LNCaP clone FGC (cell line): Measurements from ENCODE around the gene RAN.
"Not testable (repeated sequence)": the region's sequence is repeated elsewhere in the genome, so short reads cannot be mapped to it uniquely, and the experiment has no call there.

Experiments
- DNase-seq: peaks from one replicate; pipeline ENCODE4 v3.0.0-alpha.2; 2011; ENCODE audit warnings: low read depth
- H3K4me3 ChIP-seq: 2 replicates; pipeline ENCODE4 v1.5.1; 2011; ENCODE audit warnings: mild to moderate bottlenecking, low read depth, low read length, control low read depth
- CTCF ChIP-seq: IDR thresholded peaks from 2 replicates; pipeline ENCODE4 v1.5.1; 2012; ENCODE audit warnings: mild to moderate bottlenecking; ENCODE audit not compliant: control insufficient read depth, insufficient read depth; ENCODE audit errors: extremely low read depth

Gene RAN

GRCh38 chr12:130873825-130874224 lies 2.0 kb downstream of the RAN start:
- no peak for DNase-seq
- no peak for TF ChIP-seq CTCF
- peak overlapping the region; percentile 86 for H3K4me3 ChIP-seq

- H3K4me3 ChIP-seq, result no peak overlapping the region
- DNase-seq, result no peak
- no peak for TF ChIP-seq CTCF
These were observed 2.8 kb downstream of the RAN start for GRCh38 chr12:130874696-130875095.

GRCh38 chr12:130875193-130875592 lies 3.3 kb downstream of the RAN start:
- no peak overlapping the region for H3K4me3 ChIP-seq
- no peak for TF ChIP-seq CTCF
- no peak for DNase-seq

GRCh38 chr12:130875708-130876107 lies 3.8 kb downstream of the RAN start:
- DNase-seq, H3K4me3 ChIP-seq: not testable (repeated sequence)

GRCh38 chr12:130876297-130876696 lies 4.4 kb downstream of the RAN start:
- H3K4me3 ChIP-seq, result no peak overlapping the region
- no peak for TF ChIP-seq CTCF
- DNase-seq, result no peak

GRCh38 chr12:130876758-130877157 lies 4.9 kb downstream of the RAN start:
- TF ChIP-seq CTCF, result no peak
- no peak overlapping the region for H3K4me3 ChIP-seq
- no peak for DNase-seq

GRCh38 chr12:130877333-130877732 lies 5.5 kb downstream of the RAN start:
- no peak overlapping the region for H3K4me3 ChIP-seq
- TF ChIP-seq CTCF, result no peak
- DNase-seq, result no peak
